Activated T-cell treated with anti-CD3 and anti-CD28 coated beads, Interleukin-2, amount 50 U/mL, for 72 hours (primary cell): ENCODE data around the gene LRMDA. TPM values are rescaled to one million over a fixed set of nuclear protein-coding genes. Genes with fewer than 3 reads are reported as not detected.

ENCODE experiments used
- ATAC-seq, 2 donors: fragments of 150-1000 bp; cut with Tn5 transposase; replicated peaks in 1 of 2; 2 replicates each; pipeline ENCODE4 v1.10.0; 2021; ENCODE audit warnings: moderate library complexity in 2 of 2, mild to moderate bottlenecking in 1 of 2
- DNase-seq, 2 donors: peaks; one replicate each; pipeline ENCODE4 v3.0.0; 2021 to 2022; ENCODE audit warnings: mixed read lengths in 1 of 2
- H3K27ac Mint-ChIP-seq: one replicate; pipeline ENCODE4 v1.8.0; 2022; ENCODE audit warnings: mild to moderate bottlenecking, moderate library complexity, mixed read lengths
- H3K27me3 Mint-ChIP-seq: one replicate; pipeline ENCODE4 v1.8.0; 2022; ENCODE audit warnings: low read depth, mixed read lengths
- H3K36me3 Mint-ChIP-seq, 2 donors: one replicate each; pipeline ENCODE4 v1.8.0; 2022; ENCODE audit warnings: mixed read lengths in 2 of 2, mild to moderate bottlenecking in 1 of 2; ENCODE audit not compliant: insufficient read depth in 2 of 2
- H3K4me1 Mint-ChIP-seq: one replicate; pipeline ENCODE4 v1.8.0; 2022; ENCODE audit warnings: low read depth, mixed read lengths
- H3K4me3 Mint-ChIP-seq, 2 donors: one replicate each; pipeline ENCODE4 v1.8.0; 2022; ENCODE audit warnings: mild to moderate bottlenecking in 2 of 2, mixed read lengths in 2 of 2, moderate library complexity in 2 of 2
- H3K9me3 Mint-ChIP-seq, 2 donors: one replicate each; pipeline ENCODE4 v1.8.0; 2022; ENCODE audit warnings: mixed read lengths in 2 of 2
- total RNA-seq, 2 donors: library from RNA; stranded (reverse); gene quantifications; one replicate each; pipeline ENCODE4 v1.2.3, GENCODE V29; 2022

LRMDA gene
- total RNA-seq, 2 donors from 2014 or later = not detected

- ATAC-seq (no peak), DNase-seq (no peak)
- H3K4me1 Mint-ChIP-seq = no peaks in the 10 kb centered on the region
- peaks cover 0 to 4% of the 10 kb centered on the region in 2 donors for H3K9me3 Mint-ChIP-seq
- H3K27me3 Mint-ChIP-seq = no peaks in the 10 kb centered on the region
- H3K4me3 Mint-ChIP-seq = no peak overlapping the region
- H3K27ac Mint-ChIP-seq = no peak overlapping the region
- H3K36me3 Mint-ChIP-seq = no peaks in the 10 kb centered on the region
These were observed 803.2 kb downstream of the LRMDA start for GRCh38 chr10:76234499-76235226.

DNA sequence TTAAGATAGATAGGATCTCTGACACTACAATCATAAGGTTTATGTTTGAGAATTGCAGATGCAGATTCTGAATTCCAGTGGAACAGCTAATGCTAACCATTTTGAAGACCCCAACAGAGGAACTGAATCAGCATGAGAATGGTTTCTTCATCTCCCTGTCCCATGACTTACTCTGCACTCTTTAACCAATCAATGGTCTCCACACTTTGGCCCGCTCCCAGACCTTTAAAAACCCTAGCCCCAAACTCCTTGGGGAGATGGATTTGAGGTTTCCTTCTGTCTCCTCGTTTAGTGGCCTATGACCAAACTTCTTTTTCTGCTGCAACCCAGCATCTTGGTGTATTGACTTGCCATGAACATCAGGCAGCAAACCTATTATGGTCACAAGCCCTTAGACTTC lies 804.9 kb downstream of the LRMDA start:
- peaks cover 0 to 4% of the 10 kb centered on the region in 2 donors for H3K9me3 Mint-ChIP-seq
- H3K27me3 Mint-ChIP-seq = no peaks in the 10 kb centered on the region
- H3K4me3 Mint-ChIP-seq = no peak overlapping the region
- DNase-seq (no peak), ATAC-seq (no peak)
- H3K27ac Mint-ChIP-seq = no peak overlapping the region
- no peaks in the 10 kb centered on the region for H3K4me1 Mint-ChIP-seq
- H3K36me3 Mint-ChIP-seq = no peaks in the 10 kb centered on the region

GRCh38 chr10:76242956-76243355 lies 811.5 kb downstream of the LRMDA start:
- Mint-ChIP-seq H3K9me3 (peaks cover 0 to 6% of the 10 kb centered on the region in 2 donors), H3K4me1 (no peaks in the 10 kb centered on the region), H3K27ac (no peak overlapping the region), H3K4me3 (no peak overlapping the region), H3K27me3 (no peaks in the 10 kb centered on the region), H3K36me3 (no peaks in the 10 kb centered on the region)
- no peak for DNase-seq
- no peak for ATAC-seq

DNA sequence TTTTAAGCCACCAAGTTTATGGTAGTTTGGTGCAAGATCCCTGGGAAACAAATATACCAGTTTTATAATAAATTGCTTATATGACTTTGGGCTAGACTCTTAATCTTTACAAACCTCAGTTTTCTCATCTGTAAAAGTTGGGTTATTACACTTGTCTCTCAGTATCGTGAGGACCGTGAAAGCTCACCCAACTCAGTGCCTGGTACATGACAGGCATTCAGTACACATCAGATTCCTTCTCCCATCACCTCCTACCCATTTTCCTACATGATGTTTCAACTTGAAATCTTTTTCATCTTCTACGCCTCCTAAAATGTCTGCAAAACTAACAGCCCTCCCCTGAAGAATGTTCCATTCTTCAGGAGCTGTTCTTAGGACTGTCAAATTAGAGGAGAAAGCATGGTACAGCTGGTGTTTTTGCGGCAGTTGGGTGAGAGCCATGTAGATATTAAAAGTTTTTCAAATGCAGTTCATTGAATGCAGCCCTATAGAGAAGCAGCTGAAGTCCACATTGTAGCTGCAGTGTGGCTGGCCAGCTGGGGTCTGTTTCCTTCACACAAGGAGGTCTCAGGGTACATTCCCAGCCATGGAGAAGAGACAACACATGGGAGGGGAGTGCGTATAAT lies 812.8 kb downstream of the LRMDA start:
- DNase-seq = no peak
- no peak overlapping the region for H3K4me3 Mint-ChIP-seq
- no peaks in the 10 kb centered on the region for H3K36me3 Mint-ChIP-seq
- H3K9me3 Mint-ChIP-seq = peaks cover 0 to 6% of the 10 kb centered on the region in 2 donors
- no peaks in the 10 kb centered on the region for H3K27me3 Mint-ChIP-seq
- ATAC-seq = no peak
- no peak overlapping the region for H3K27ac Mint-ChIP-seq
- no peaks in the 10 kb centered on the region for H3K4me1 Mint-ChIP-seq

- no peak overlapping the region for H3K4me3 Mint-ChIP-seq
- no peak overlapping the region for H3K27ac Mint-ChIP-seq
- H3K36me3 Mint-ChIP-seq = no peaks in the 10 kb centered on the region
- peaks cover 0 to 2% of the 10 kb centered on the region in 2 donors for H3K9me3 Mint-ChIP-seq
- ATAC-seq (no peak), DNase-seq (no peak)
- no peaks in the 10 kb centered on the region for H3K4me1 Mint-ChIP-seq
- H3K27me3 Mint-ChIP-seq = no peaks in the 10 kb centered on the region
These were observed 814.6 kb downstream of the LRMDA start for GRCh38 chr10:76245951-76246495.

DNA sequence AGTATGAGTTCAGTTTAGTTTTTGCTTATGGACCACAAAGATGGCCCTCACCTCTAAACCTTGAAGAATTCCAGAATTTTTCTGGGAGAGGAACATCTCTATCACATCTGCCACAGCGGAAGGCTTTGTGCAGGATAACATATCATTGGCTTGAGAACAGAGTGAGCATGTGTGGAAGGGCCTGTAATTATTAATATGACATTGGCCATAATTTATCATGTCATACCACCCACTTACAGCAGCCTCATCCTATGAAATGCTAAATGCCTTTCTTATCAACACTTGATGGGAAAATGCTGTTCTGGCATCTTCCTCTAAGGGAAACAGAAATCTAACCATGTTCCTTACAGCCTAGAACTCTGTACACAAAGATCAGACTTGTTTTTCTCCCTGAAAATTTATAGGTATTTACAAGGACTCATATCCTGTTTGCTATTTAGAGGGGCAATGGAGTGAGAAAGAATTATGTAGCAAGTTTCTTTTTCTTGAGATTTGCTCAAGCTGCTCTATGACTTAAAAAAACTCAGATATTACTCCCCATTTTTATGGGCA lies 817.3 kb downstream of the LRMDA start:
- no peaks in the 10 kb centered on the region for H3K36me3 Mint-ChIP-seq
- H3K9me3 Mint-ChIP-seq = peaks cover 0 to 2% of the 10 kb centered on the region in 2 donors
- H3K4me1 Mint-ChIP-seq = no peaks in the 10 kb centered on the region
- DNase-seq (no peak), ATAC-seq (no peak)
- no peak overlapping the region for H3K4me3 Mint-ChIP-seq
- H3K27me3 Mint-ChIP-seq = no peaks in the 10 kb centered on the region
- no peak overlapping the region for H3K27ac Mint-ChIP-seq

DNA sequence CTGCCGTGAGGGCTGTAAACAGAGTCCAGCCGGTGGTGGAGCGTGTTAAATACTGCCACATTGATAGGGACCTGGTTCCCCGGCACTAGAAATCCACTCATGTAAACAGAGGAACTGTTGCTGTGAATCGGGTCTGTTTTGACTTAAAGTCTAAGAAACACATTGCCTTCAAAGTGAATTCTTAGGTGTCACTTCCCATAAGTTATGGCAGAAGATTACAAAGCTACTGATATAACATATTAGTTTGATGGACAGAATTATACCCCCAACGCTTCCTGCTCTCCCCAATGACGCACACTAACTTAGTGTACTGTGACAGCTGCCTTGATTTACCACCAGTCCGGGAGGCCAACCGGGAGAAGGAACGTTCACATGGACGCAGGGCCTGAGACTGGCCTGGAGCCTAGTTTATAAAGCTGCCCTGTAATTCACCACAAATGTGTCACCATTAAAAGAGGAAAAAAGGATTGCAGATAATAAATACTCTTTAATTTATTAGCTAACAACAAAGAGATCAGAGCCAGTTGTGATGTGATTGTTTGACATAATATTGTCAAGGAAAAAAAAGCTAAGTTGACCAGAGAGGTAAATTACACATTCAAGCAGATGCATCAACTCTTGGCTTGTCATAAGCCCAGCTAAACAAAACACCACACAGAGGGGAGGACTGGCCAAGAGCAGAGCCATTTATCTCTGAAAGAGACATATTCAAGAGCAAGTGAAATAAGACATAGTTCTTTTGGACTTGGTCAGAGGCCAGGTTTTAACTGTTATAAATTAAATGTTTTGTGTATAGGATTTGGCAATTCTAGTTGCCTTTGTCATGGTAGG lies 820.6 kb downstream of the LRMDA start:
- Mint-ChIP-seq H3K4me3 (no peak overlapping the region), H3K9me3 (peaks cover 0 to 2% of the 10 kb centered on the region in 2 donors), H3K36me3 (no peaks in the 10 kb centered on the region), H3K4me1 (no peaks in the 10 kb centered on the region), H3K27ac (no peak overlapping the region), H3K27me3 (no peaks in the 10 kb centered on the region)
- DNase-seq (no peak), ATAC-seq (no peak)

- H3K9me3 Mint-ChIP-seq = peaks cover 0 to 2% of the 10 kb centered on the region in 2 donors
- no peaks in the 10 kb centered on the region for H3K4me1 Mint-ChIP-seq
- no peak overlapping the region for H3K4me3 Mint-ChIP-seq
- H3K36me3 Mint-ChIP-seq = no peaks in the 10 kb centered on the region
- no peak for ATAC-seq
- no peak overlapping the region for H3K27ac Mint-ChIP-seq
- H3K27me3 Mint-ChIP-seq = no peaks in the 10 kb centered on the region
- no peak for DNase-seq
These were observed 821.3 kb downstream of the LRMDA start for GRCh38 chr10:76252733-76253132.

- Mint-ChIP-seq H3K27ac (no peak overlapping the region), H3K36me3 (no peaks in the 10 kb centered on the region), H3K4me1 (no peaks in the 10 kb centered on the region), H3K4me3 (no peak overlapping the region), H3K9me3 (peaks cover 2 to 7% of the 10 kb centered on the region in 2 donors), H3K27me3 (no peaks in the 10 kb centered on the region)
- ATAC-seq (no peak), DNase-seq (no peak)
These were observed 823.8 kb downstream of the LRMDA start for GRCh38 chr10:76255241-76255640.

- H3K36me3 Mint-ChIP-seq = no peaks in the 10 kb centered on the region
- H3K27ac Mint-ChIP-seq = no peak overlapping the region
- H3K4me3 Mint-ChIP-seq = no peak overlapping the region
- DNase-seq (no peak), ATAC-seq (no peak)
- H3K4me1 Mint-ChIP-seq = no peaks in the 10 kb centered on the region
- H3K9me3 Mint-ChIP-seq = peaks cover 5 to 10% of the 10 kb centered on the region in 2 donors
- no peaks in the 10 kb centered on the region for H3K27me3 Mint-ChIP-seq
These were observed 826.4 kb downstream of the LRMDA start for GRCh38 chr10:76257816-76258215.

- H3K27ac Mint-ChIP-seq = no peak overlapping the region
- H3K36me3 Mint-ChIP-seq = no peaks in the 10 kb centered on the region
- ATAC-seq (no peak), DNase-seq (no peak)
- H3K4me3 Mint-ChIP-seq = no peak overlapping the region
- peaks cover 1 to 9% of the 10 kb centered on the region in 2 donors for H3K9me3 Mint-ChIP-seq
- no peaks in the 10 kb centered on the region for H3K27me3 Mint-ChIP-seq
- H3K4me1 Mint-ChIP-seq = no peaks in the 10 kb centered on the region
These were observed 834.2 kb downstream of the LRMDA start for GRCh38 chr10:76265441-76266113.

GRCh38 chr10:76268530-76268929 lies 837.1 kb downstream of the LRMDA start:
- ATAC-seq = no peak
- Mint-ChIP-seq H3K4me3 (no peak overlapping the region), H3K27ac (no peak overlapping the region), H3K9me3 (peaks cover 0 to 9% of the 10 kb centered on the region in 2 donors), H3K27me3 (no peaks in the 10 kb centered on the region), H3K36me3 (no peaks in the 10 kb centered on the region), H3K4me1 (no peaks in the 10 kb centered on the region)
- no peak for DNase-seq
